Measurements from ENCODE around the gene AP2B1. TPM values are rescaled to one million over a fixed set of nuclear protein-coding genes. Genes with fewer than 3 reads are reported as not detected.

The AP2B1 gene
- total and polyA plus RNA-seq, 2 donors, result 34.7 to 39.1 TPM

GRCh38 chr17:35705705-35706104 lies 118.6 kb downstream of the AP2B1 start:
- Histone ChIP-seq H3K4me3 (ENCODE audit: low read length in 2 of 2) (no peak overlapping the region), H3K27ac (ENCODE audit: low read depth in 1 of 2, low read length in 1 of 2) (no peak overlapping the region), H3K27me3 (ENCODE audit: control insufficient read depth in 2 of 2, insufficient read depth in 1 of 2, low read length in 1 of 2) (no peaks in the 10 kb centered on the region), H3K4me1 (ENCODE audit: control insufficient read depth in 2 of 2, insufficient read depth in 2 of 2, low read length in 2 of 2) (peaks cover 0 to 3% of the 10 kb centered on the region in 2 donors), H3K9me3 (ENCODE audit: control insufficient read depth in 2 of 2, insufficient read depth in 1 of 2, low read length in 1 of 2) (no peaks in the 10 kb centered on the region), H3K36me3 (ENCODE audit: control insufficient read depth in 2 of 2, insufficient read depth in 2 of 2, low read length in 1 of 2) (peaks cover 4 to 12% of the 10 kb centered on the region in 2 donors)
- WGBS, result 78% methylated on average over 5 of the region's 5 CpGs
- DNase-seq (ENCODE audit: low read depth in 6 of 9, low spot score in 9 of 9), result no peak

- H3K9me3 ChIP-seq (ENCODE audit: control insufficient read depth in 2 of 2, insufficient read depth in 1 of 2, low read length in 1 of 2), result no peaks in the 10 kb centered on the region
- H3K36me3 ChIP-seq (ENCODE audit: control insufficient read depth in 2 of 2, insufficient read depth in 2 of 2, low read length in 1 of 2), result peaks cover 7 to 23% of the 10 kb centered on the region in 2 donors
- no peaks in the 10 kb centered on the region for H3K27me3 ChIP-seq (ENCODE audit: control insufficient read depth in 2 of 2, insufficient read depth in 1 of 2, low read length in 1 of 2)
- H3K27ac ChIP-seq (ENCODE audit: low read depth in 1 of 2, low read length in 1 of 2), result no peak overlapping the region
- no peak overlapping the region for H3K4me3 ChIP-seq (ENCODE audit: low read length in 2 of 2)
- no peak for DNase-seq (ENCODE audit: low read depth in 6 of 9, low spot score in 9 of 9)
- 85% methylated on average over 3 of the region's 3 CpGs for WGBS
- peaks cover 10 to 11% of the 10 kb centered on the region in 2 donors for H3K4me1 ChIP-seq (ENCODE audit: control insufficient read depth in 2 of 2, insufficient read depth in 2 of 2, low read length in 2 of 2)
Observed at GRCh38 chr17:35708149-35708548, 121.0 kb downstream of the AP2B1 start.

GRCh38 chr17:35708951-35709350 lies 121.8 kb downstream of the AP2B1 start:
- H3K27ac ChIP-seq (ENCODE audit: low read depth in 1 of 2, low read length in 1 of 2), result no peak overlapping the region
- H3K36me3 ChIP-seq (ENCODE audit: control insufficient read depth in 2 of 2, insufficient read depth in 2 of 2, low read length in 1 of 2), result peaks cover 9 to 23% of the 10 kb centered on the region in 2 donors
- no peak overlapping the region for H3K4me3 ChIP-seq (ENCODE audit: low read length in 2 of 2)
- 6% methylated on average over 3 of the region's 3 CpGs for WGBS
- H3K9me3 ChIP-seq (ENCODE audit: control insufficient read depth in 2 of 2, insufficient read depth in 1 of 2, low read length in 1 of 2), result no peaks in the 10 kb centered on the region
- no peak for DNase-seq (ENCODE audit: low read depth in 6 of 9, low spot score in 9 of 9)
- H3K27me3 ChIP-seq (ENCODE audit: control insufficient read depth in 2 of 2, insufficient read depth in 1 of 2, low read length in 1 of 2), result no peaks in the 10 kb centered on the region
- H3K4me1 ChIP-seq (ENCODE audit: control insufficient read depth in 2 of 2, insufficient read depth in 2 of 2, low read length in 2 of 2), result peaks cover 13% of the 10 kb centered on the region in 2 donors

GRCh38 chr17:35709874-35710273 lies 122.8 kb downstream of the AP2B1 start:
- no peak overlapping the region for H3K27ac ChIP-seq (ENCODE audit: low read depth in 1 of 2, low read length in 1 of 2)
- H3K4me1 ChIP-seq (ENCODE audit: control insufficient read depth in 2 of 2, insufficient read depth in 2 of 2, low read length in 2 of 2), result peaks cover 13% of the 10 kb centered on the region in 2 donors
- H3K4me3 ChIP-seq (ENCODE audit: low read length in 2 of 2), result no peak overlapping the region
- peaks cover 9 to 28% of the 10 kb centered on the region in 2 donors for H3K36me3 ChIP-seq (ENCODE audit: control insufficient read depth in 2 of 2, insufficient read depth in 2 of 2, low read length in 1 of 2)
- no peaks in the 10 kb centered on the region for H3K27me3 ChIP-seq (ENCODE audit: control insufficient read depth in 2 of 2, insufficient read depth in 1 of 2, low read length in 1 of 2)
- H3K9me3 ChIP-seq (ENCODE audit: control insufficient read depth in 2 of 2, insufficient read depth in 1 of 2, low read length in 1 of 2), result no peaks in the 10 kb centered on the region
- no peak for DNase-seq (ENCODE audit: low read depth in 6 of 9, low spot score in 9 of 9)
- WGBS, result 98% methylated on average over 3 of the region's 3 CpGs

- Histone ChIP-seq H3K36me3 (ENCODE audit: control insufficient read depth in 2 of 2, insufficient read depth in 2 of 2, low read length in 1 of 2) (peaks cover 9 to 32% of the 10 kb centered on the region in 2 donors), H3K27ac (ENCODE audit: low read depth in 1 of 2, low read length in 1 of 2) (no peak overlapping the region), H3K4me3 (ENCODE audit: low read length in 2 of 2) (no peak overlapping the region), H3K9me3 (ENCODE audit: control insufficient read depth in 2 of 2, insufficient read depth in 1 of 2, low read length in 1 of 2) (no peaks in the 10 kb centered on the region), H3K27me3 (ENCODE audit: control insufficient read depth in 2 of 2, insufficient read depth in 1 of 2, low read length in 1 of 2) (no peaks in the 10 kb centered on the region), H3K4me1 (ENCODE audit: control insufficient read depth in 2 of 2, insufficient read depth in 2 of 2, low read length in 2 of 2) (peaks cover 13% of the 10 kb centered on the region in 2 donors)
- WGBS, result 94% methylated on average over 2 of the region's 2 CpGs
- no peak for DNase-seq (ENCODE audit: low read depth in 6 of 9, low spot score in 9 of 9)
Observed at GRCh38 chr17:35710950-35711349, 123.8 kb downstream of the AP2B1 start.

- 29% methylated on average over 7 of the region's 7 CpGs for WGBS
Observed at GRCh38 chr17:35713069-35713728, 126.1 kb downstream of the AP2B1 start.

GRCh38 chr17:35714988-35715387 lies 127.9 kb downstream of the AP2B1 start:
- no peak overlapping the region for H3K27ac ChIP-seq (ENCODE audit: low read depth in 1 of 2, low read length in 1 of 2)
- no peak overlapping the region for H3K4me3 ChIP-seq (ENCODE audit: low read length in 2 of 2)
- no peak for DNase-seq (ENCODE audit: low read depth in 6 of 9, low spot score in 9 of 9)
- H3K27me3 ChIP-seq (ENCODE audit: control insufficient read depth in 2 of 2, insufficient read depth in 1 of 2, low read length in 1 of 2), result no peaks in the 10 kb centered on the region
- no peaks in the 10 kb centered on the region for H3K9me3 ChIP-seq (ENCODE audit: control insufficient read depth in 2 of 2, insufficient read depth in 1 of 2, low read length in 1 of 2)
- peaks cover 25 to 35% of the 10 kb centered on the region in 2 donors for H3K36me3 ChIP-seq (ENCODE audit: control insufficient read depth in 2 of 2, insufficient read depth in 2 of 2, low read length in 1 of 2)
- WGBS, result 97% methylated on average over 2 of the region's 2 CpGs
- H3K4me1 ChIP-seq (ENCODE audit: control insufficient read depth in 2 of 2, insufficient read depth in 2 of 2, low read length in 2 of 2), result peaks cover 10 to 13% of the 10 kb centered on the region in 2 donors

More at GRCh38 chr17:35713069-35713728, 126.1 kb downstream of the AP2B1 start:
- peak overlapping the region in 1 of 2 donors; percentile 12 for H3K27ac ChIP-seq (ENCODE audit: low read depth in 1 of 2, low read length in 1 of 2)
- peak in 1 of 9 donors; percentile 33 for DNase-seq (ENCODE audit: low read depth in 6 of 9, low spot score in 9 of 9)
- no peaks in the 10 kb centered on the region for H3K27me3 ChIP-seq (ENCODE audit: control insufficient read depth in 2 of 2, insufficient read depth in 1 of 2, low read length in 1 of 2)
- no peaks in the 10 kb centered on the region for H3K9me3 ChIP-seq (ENCODE audit: control insufficient read depth in 2 of 2, insufficient read depth in 1 of 2, low read length in 1 of 2)
- peaks cover 27 to 41% of the 10 kb centered on the region in 2 donors for H3K36me3 ChIP-seq (ENCODE audit: control insufficient read depth in 2 of 2, insufficient read depth in 2 of 2, low read length in 1 of 2)
- no peak overlapping the region for H3K4me3 ChIP-seq (ENCODE audit: low read length in 2 of 2)
- H3K4me1 ChIP-seq (ENCODE audit: control insufficient read depth in 2 of 2, insufficient read depth in 2 of 2, low read length in 2 of 2), result peaks cover 13% of the 10 kb centered on the region in 2 donors

- Histone ChIP-seq H3K27me3 (ENCODE audit: control insufficient read depth in 2 of 2, insufficient read depth in 1 of 2, low read length in 1 of 2) (no peaks in the 10 kb centered on the region), H3K4me1 (ENCODE audit: control insufficient read depth in 2 of 2, insufficient read depth in 2 of 2, low read length in 2 of 2) (peaks cover 10 to 13% of the 10 kb centered on the region in 2 donors), H3K4me3 (ENCODE audit: low read length in 2 of 2) (no peak overlapping the region), H3K27ac (ENCODE audit: low read depth in 1 of 2, low read length in 1 of 2) (no peak overlapping the region), H3K36me3 (ENCODE audit: control insufficient read depth in 2 of 2, insufficient read depth in 2 of 2, low read length in 1 of 2) (peaks cover 23 to 35% of the 10 kb centered on the region in 2 donors), H3K9me3 (ENCODE audit: control insufficient read depth in 2 of 2, insufficient read depth in 1 of 2, low read length in 1 of 2) (no peaks in the 10 kb centered on the region)
- DNase-seq (ENCODE audit: low read depth in 6 of 9, low spot score in 9 of 9), result no peak
Observed at GRCh38 chr17:35715416-35715815, 128.3 kb downstream of the AP2B1 start.

GRCh38 chr17:35716173-35716572 lies 129.1 kb downstream of the AP2B1 start:
- no peak overlapping the region for H3K4me3 ChIP-seq (ENCODE audit: low read length in 2 of 2)
- no peak for DNase-seq (ENCODE audit: low read depth in 6 of 9, low spot score in 9 of 9)
- H3K9me3 ChIP-seq (ENCODE audit: control insufficient read depth in 2 of 2, insufficient read depth in 1 of 2, low read length in 1 of 2), result no peaks in the 10 kb centered on the region
- WGBS, result 95% methylated on average over 3 of the region's 3 CpGs
- no peaks in the 10 kb centered on the region for H3K27me3 ChIP-seq (ENCODE audit: control insufficient read depth in 2 of 2, insufficient read depth in 1 of 2, low read length in 1 of 2)
- H3K36me3 ChIP-seq (ENCODE audit: control insufficient read depth in 2 of 2, insufficient read depth in 2 of 2, low read length in 1 of 2), result peaks cover 26 to 27% of the 10 kb centered on the region in 2 donors
- H3K4me1 ChIP-seq (ENCODE audit: control insufficient read depth in 2 of 2, insufficient read depth in 2 of 2, low read length in 2 of 2), result peaks cover 10 to 13% of the 10 kb centered on the region in 2 donors
- H3K27ac ChIP-seq (ENCODE audit: low read depth in 1 of 2, low read length in 1 of 2), result no peak overlapping the region

Measured in thymus (tissue), 11 donors.